Iris pigment epithelial cell (primary cell): Measurements from ENCODE around the gene ATP11A.

Experiments
- DNase-seq: peaks from one replicate; pipeline ENCODE4 v3.0.0-alpha.2; 2011; ENCODE audit warnings: low read depth

The ATP11A gene

DNA sequence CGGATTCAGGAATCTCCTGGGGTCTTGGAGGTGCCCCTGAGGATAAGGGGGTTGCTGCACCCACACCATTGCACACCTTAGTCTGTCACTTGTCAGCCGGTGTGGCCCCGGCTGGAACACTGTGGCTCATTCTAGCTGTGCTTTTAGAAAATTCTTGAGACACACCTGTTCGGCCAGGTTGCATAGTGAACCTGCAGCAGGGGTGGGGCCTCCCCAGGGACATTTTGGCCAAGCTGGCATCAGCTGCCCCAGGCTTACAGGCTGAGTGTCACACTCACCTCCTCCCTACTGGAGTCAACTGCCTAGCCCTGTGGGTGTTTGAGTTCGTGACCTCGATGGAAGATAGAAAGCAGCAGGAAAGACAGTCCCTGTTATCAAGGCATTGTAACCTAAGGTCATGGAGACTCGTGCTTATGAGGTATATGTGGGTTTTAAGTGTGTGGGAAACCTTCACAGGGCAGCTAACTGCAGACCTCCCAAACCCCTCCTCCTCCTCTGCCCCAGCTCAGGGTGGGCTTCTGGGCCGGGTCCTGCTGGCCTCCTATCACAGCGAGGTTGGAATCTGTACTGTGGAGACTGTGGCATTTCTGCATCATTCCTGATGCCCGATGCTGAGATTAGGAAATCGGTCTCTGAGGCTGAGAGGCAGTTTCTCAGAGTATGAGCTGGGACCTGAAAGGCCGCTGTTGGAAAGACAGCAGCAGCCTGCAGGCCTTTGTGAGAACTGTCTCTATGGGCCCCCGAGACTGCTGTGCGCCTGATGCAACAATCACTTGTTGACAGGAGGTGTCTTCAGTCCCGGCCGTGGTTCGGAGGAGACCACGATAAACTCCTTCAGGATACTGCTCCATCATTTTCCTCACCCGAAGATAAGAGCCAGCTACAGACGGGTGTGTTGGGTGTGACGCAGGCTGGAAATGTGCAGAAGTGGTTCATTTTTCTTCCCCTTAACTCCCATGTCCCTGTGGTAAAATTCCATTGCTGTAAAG, 72.2 kb downstream of the ATP11A start:
- no peak for DNase-seq

DNA sequence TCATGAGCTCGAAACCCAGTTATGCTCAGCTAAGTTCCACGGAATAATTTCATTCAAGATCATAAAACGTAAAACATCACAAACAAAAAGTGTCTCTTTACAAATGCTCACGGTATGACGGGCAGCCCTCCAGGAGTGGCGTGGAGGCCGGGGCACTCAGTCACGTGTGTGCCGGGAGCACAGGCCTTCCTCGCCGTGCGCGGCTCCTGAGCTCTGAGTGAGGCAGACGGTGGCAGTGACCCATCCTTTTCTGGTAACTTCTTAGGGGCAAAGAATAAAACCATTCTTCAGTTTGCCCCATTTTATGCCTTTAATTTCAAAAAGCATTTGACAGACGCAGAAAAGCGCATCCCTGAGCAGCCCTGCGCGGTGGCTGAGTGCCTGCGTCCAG, 72.8 kb downstream of the ATP11A start:
- no peak for DNase-seq

DNA sequence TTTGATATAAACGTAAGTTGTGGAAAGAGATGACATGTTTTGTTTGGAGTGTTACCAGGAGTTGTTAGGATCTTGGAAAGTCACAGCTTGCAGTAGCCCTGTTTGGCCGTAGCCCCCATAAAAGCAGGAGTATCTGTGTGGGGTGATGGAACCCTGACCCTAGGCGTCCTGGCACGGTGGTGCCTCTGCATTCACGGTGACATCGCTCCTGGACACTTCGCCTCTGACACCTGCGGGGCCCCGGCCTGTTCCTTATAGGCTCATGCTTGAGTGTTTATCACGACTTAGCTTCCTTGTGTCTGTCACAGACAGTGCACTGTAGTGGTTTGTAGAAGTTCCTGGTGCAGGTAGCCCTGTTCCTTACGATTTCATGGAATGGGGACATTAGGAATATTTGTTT, 74.2 kb downstream of the ATP11A start:
- no peak for DNase-seq

DNA sequence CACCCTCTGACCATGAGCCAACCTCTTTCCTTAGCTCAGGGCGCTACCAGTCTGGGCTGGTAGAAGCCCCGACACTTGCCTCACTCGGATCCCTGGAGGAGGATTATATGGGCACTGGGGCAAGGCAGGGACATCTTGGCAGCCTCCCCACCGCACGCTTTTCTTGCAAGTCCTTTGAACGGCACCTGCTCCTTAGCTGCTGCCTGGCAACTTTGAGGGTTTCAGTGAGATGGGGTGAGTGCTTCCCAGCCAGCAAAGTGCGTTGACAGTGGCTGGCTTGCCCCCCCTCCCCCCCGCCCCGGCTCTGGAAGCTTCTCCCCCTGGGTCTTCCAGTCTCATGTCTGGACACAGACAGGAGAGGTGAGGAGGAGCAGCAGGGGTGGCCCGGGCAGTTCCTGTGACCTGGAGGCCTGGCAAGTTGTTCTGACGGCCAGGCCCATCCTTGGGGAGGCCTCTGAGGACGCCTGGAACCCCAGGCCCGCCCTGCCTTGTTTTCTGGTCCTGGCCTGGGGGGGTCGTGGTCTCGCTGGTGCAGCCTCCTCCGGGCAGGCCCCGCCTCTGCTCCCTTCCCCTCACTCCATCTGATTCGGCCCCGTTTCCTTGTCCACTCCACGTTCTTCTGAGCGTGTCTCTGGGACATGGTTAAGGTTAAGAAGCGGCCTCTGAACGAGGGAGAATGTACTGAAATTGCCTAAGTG, 75.2 kb downstream of the ATP11A start:
- DNase-seq: no peak

DNA sequence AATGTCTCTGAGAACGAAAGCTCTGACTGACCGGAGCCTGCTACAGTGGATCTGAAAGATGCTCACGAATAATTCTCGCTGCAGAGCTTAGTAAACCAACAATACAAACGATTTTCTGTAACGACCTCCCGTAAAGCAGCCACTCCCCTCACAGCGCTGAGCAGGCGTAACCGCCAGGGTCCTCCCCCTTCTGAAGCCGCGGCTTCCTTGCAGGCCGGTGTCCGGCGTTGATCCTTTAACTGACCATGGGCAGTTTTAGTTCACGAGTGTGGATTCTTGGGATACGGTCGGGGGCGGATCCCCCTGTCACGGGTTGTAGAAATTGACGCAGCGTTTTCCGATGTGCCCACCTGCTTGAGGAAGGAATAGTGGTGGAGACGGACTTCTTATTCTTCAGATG, 75.9 kb downstream of the ATP11A start:
- DNase-seq: no peak

DNA sequence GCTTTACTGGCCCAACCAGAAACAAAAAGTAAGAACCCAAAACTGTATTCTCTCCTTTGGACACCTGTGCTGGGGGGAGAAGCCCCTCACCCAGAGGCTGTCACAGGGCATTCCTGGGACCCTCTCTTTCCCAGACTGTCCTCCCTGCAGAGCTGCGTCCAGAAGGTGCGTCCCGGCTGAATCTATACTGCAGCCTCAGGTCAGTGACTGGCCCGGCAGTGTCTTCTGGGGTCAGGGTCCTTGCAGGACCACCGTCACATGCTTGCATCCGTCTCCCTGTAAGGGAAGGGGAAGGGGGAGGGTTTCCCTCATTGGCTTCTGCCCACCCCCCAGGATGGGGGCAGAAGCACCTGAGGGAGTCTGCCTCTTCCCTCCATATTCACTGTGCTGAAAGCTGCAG, 76.5 kb downstream of the ATP11A start:
- no peak for DNase-seq

DNA sequence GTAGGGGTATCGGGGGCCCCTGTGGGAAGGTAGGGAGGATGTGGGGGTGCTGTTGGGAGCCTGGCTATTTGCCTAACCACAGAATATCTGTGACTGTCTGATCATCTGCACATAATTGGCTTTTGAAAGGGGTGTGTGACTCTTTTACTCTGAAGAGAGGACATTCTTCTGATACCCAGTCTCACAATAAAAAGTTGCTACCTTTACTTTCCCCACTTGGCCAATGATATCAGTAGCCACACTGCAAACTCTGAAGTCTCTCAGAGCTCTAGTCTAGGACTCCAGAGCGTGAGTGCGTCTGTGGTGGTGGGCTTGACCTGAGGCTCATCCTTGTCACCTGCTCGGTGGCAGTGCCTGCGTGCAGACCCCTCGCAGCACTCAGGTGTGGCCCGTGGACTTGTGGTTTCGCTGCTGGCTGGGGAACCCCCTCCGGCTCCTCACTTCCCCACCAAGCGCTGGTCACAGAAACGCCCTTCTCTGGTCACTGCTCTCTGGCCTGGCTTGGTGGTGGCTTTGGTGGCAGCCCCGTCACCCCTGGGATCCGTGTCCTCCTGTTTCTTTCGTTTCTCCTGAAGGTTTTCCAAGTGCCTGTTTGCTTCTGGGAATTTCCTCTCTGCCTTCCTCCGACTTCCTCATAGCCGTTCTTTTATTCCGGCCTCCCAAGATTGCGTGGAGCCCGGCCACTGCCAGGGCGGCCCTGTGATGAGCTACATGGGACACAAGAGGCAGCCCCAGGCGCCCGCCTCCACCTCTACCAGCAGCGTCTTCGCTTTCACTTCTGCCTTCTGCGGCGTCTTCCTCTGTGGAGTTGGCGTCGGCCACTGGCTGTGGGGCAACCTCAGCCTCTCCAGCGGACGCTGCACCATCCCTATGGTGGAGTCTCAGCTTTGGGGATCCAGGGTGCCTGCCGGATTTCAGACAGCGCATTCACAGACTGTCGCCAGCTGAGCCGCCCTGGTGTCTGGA, 78.0 kb downstream of the ATP11A start:
- DNase-seq: no peak

DNA sequence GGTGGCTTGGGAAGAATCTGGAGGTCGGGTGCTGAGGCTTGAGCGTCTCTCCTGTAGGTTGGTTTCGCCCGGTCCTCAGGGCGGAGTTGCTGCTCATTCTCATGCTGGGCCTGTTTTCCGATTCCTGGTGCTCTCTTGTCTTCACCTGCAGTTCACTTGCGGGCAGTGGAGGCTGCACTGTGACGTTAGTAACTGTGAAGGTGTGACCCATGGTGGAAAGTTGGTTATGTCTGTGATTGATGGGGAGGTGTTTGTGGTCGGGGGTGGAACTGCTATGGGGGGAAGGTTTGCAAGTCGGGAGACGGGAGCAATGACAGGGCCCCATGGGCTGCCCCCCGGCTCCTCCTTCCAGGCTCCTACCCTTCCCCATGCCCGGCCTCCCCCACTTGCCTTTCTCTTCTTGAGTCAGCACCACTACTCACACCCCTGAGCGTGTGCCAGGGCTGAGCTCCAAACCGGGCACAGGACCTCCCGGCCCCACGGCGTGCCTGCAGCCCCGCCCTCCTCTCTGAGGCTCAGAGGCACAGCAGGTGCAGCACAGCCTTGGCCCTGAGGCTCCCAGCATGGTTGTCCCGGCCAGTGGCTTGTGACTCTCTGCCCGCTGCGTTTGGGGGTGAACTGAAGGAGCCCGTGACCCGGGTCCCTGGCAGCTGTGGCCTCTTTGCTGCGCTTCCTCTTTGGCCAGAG, 79.1 kb downstream of the ATP11A start:
- no peak for DNase-seq

DNA sequence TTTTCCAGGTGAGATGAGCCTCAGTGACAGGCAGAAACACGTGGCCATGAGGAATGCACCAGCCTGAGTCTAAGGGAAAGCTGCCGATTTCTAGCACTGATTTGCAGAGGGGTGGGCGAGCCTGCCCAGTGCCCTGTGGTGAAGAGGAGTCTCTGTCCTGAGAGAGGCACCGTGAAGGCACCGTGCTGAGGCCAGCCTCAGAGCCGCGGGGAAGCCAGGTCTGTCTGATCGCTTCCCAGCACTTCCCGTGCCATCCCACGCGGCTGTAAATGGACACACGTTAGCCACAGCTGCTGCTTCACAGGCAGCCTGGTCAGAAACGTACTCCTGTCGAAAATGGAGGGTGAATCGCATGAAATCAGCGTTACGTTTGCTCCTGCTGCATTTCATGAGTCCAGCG, 79.8 kb downstream of the ATP11A start:
- DNase-seq: no peak

DNA sequence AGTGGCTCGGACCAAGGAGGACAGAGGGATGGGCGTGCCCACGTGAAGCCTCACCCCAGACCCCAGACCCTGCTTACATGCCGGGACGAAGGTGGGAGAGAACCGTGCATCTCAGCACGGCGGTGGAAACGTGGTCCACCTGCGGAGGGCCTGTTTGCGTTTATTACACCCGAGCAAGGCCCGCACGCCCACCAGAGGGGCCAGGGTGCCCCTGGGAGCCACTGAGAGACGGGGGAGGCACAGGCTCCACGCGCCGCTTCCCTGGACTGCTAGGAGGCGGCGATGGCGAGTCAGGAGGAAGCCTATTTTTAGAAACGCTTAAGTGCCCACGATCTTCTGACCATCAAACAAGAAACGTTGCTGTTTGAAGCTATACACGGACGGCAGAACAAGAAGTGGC, 80.7 kb downstream of the ATP11A start:
- DNase-seq: no peak

DNA sequence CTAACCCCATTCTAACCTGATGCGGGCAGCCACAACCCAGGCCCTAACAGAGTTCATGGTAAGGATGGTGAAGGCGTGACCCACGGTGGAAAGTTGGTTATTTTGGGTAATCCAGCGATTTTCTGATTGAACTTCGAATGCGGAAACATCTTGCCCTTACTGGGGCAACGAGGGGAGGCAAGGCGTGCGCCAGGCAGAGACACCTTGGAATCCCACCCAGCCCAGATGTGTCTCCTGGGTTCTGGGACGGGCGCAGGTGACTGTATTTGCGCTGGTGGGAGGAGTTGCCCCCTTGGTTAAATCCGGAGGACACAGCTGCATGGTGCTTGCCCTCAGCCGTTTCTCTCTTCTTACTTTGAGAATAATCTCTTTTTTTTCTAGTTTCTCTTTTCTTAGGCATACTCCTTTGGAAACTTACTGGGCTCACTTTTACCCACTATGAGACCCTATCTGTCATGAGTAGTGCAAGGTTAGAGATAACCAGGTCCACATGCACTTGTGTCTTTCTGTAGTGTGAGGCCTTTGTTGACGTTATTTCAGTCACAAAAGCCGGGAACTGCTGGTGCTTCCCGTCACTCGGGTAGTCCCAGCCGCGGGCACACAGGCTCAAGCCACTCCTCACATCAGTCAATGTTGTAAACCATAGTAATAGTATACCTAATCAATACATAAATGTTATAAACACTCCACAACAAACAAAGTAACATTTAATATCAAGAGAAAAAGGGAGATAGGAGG, 81.5 kb downstream of the ATP11A start:
- no peak for DNase-seq

DNA sequence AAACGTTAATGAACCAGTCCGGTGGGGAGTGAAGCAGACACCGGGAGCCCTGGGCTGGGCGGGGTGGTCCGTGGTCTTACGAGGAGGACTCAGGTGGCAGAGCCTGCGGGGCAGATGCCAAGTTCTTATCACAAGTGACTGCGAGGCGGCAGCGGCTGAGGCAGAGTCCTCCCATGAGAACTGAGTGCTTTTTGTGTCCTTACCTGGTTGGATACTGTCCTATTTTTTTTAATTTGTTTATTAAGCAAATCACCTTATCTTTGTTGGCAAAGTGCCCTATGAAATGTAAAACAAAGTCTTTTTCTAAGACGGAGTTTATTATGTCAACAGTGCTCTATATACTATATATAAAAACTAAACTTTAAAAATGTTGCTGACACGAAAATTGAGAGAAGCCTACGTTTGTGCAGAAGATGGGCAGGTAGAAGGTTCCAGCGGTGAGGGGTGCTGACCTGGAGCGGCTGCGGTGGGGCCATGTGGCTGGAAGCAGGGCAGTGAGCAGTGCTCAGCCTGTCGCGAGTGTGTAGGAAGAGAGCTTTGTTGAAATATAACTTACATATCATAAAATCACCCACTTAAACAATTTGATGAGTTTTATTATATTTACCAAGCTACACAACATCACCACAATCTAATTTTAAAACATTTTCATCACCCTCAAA, 82.2 kb downstream of the ATP11A start:
- DNase-seq: no peak

DNA sequence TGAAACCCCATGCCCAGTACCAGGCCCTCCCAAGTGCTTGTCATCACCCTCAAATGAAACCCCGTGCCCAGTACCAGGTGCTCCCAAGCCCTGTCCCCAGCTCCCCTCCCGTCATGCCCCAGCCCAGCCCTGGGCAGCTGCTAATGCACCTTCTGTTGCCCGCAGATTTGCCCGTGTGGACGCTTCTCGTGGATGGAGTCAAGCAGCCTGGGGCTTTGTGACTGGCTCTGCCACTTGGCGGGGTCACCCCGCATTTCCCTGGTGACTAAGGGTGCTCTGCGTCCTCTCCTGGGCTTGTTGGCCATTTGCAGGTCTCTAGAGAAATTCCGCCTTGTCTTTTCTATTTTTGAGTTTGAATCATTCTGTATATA, 82.7 kb downstream of the ATP11A start:
- DNase-seq: no peak

DNA sequence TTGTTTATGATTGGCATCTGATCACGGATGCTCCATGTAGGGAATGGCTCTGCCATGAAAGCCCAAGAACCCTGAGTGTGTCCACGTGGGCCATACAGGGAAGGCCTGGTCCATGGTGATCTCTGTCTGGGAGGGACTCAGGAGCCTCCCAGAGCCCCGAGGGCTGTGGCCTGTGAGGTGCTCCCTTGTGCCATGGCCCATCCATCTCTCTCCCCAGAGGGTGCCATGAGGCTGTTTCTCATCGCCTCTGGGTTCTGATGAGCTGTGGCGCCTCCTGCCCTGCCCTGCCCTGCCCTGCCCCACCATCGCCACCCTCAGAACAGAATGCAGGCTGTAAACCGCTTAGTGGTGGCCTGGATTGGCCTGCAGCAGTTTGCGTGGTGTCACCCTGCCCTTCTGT, 83.1 kb downstream of the ATP11A start:
- DNase-seq: no peak

DNA sequence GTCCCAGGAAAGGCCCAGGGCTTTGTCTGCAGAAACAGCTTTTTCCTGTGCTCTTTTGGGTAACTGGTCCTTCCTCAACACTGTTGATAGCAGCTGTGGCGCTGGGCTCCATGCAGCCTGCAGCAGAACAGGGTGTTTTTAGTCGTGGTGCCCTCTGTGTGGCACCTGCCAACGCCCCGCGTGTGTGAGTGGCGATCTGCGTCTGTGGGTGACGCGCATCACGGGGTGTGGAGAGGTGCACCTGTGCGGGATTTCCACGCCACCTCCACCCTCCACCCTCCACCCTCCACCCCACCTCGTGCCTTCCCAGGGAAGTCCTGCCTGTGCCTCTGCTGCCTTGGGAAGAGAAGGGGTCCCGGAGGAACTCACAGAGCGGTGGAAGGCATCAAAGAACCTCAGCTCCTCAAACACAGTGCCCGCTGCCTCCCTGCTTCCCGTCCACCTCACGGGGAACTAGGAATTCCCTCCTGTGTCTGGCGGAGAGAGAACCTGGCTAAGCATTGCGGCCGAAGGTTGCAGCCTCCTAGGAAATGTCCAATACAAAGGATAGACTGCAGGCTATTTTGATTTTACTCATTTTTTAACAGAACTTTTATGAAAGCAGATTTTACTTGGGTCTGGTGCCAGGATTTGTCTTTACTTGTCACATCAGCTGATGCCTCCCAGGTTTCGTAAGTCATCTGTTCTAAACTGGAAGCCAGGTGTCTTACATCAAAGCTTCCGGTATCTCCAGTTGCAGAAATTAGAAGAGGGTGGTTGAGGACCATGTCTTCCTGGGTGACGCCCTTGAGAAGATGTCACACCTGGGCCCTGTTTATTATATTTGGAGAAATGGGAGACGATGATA, 84.0 kb downstream of the ATP11A start:
- no peak for DNase-seq

DNA sequence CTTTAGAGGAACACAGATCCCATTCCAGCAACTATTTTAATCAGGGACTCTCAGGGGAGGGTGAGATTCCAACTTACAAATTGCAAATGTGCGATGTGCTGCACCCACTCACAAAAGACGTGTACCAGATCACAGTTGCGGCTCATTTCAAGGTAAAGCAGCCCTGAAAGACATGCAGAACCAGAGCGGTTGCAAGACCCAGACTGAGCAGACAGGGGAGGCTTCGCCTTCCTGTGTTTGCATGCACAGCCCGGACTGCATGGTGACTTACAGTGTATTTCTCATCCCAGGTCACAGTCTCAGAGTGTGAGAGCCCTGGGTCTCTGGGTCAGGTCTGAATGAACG, 84.6 kb downstream of the ATP11A start:
- no peak for DNase-seq

DNA sequence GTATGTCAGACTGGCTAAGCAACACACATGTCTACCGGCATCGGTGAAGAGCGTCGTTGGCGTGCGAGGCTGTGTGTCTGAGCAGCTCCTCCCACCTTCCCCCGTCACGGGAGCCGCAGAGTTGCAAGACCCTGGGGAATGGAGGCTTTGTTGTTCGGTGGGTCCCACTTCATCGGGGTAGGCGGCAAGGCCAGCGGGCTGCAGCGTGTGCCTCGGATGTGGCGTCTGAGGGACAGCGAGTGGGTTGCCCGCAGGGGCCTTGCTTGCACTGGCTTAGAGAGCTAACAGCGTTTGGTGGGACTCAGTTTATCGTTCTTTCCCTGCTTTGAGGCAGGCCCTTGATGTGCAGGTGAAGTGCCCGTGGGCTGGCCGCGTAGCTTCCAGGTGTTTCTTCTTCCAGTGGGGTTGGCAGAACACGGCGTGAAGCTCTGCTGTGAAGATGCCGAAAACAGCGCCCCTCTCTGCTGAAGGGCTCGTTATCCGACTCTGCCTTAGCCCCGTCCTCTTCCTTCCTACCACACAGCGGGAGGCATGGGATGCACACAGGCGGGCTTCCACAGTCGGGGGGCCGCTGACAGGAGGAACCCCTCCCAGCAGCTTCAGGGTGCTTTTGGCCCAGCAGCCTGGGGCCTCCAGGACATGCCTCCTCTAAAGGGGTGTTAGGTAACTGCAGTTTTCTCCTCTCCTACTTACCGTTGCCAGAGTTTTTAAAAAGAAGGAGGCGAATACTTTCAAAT, 85.2 kb downstream of the ATP11A start:
- no peak for DNase-seq

DNA sequence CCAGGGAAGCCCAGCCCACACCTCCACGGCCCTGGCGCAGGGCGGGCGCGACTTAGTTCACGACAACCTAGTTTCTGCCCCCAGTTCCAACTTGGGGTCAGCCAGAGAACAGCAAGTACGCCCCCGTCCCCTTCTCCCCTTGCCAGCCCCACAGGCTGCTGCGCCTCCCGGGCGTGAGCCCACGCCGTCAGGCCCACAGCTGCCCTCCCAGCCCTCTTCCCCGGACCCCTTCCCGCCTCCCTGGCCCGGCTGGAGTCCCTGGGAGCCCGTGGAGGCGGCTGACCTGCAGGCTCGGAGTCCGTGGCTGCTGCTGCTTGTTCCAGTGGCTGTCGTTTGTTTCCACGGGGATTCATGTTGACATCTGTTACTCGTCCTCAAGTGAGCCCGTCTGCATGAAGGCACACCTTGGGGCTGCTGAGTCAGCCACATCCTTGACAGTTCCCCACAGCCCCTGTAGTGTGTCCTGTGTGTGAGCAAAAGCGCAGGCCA, 86.0 kb downstream of the ATP11A start:
- DNase-seq: no peak

DNA sequence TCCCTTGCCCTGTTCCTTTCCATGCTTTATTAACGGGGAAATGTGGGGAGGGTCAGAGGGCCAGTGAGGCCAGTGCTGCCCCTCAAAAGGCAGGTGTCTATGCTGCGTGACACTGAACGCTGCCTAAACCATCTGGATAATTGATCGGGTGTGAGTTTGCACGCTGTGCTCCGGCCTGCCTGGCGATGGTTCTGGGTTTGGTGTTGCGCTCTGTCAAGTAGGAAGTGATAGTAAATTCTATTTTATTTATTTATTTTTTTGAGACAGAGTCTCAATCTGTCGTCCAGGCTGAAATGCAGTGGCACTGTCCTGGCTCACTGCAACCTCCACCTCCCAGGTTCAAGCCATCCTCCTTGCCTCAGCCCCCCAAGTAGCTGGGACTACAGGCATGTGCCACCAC, 86.5 kb downstream of the ATP11A start:
- DNase-seq: no peak
